Right atrium auricular region (tissue), 2 donors: Measurements from ENCODE around the gene SKIC2. TPM values are rescaled to one million over a fixed set of nuclear protein-coding genes. Genes with fewer than 3 reads are reported as not detected.

Source experiments
- DNase-seq: peaks from one replicate; pipeline ENCODE4 v3.0.0-alpha.2; 2019; ENCODE audit warnings: low spot score
- H3K27ac ChIP-seq, 2 donors: fragments of 200-600 bp; sonication (generic); 1 replicate in 1 of 2; 2 replicates in 1 of 2; pipeline ENCODE4 v1.5.1; 2016 to 2019
- H3K27me3 ChIP-seq, 2 donors: fragments of 200-600 bp; sonication (generic); one replicate each; pipeline versions ENCODE4 v1.5.1 to v1.6.0; 2017 to 2019
- H3K36me3 ChIP-seq: fragments of 200-600 bp; sonication (generic); one replicate; pipeline ENCODE4 v1.5.1; 2016
- H3K4me1 ChIP-seq, 2 donors: fragments of 200-600 bp; sonication (generic); one replicate each; pipeline versions ENCODE4 v1.5.1 to v1.6.0; 2017 to 2019
- H3K4me3 ChIP-seq, 2 donors: fragments of 200-600 bp; sonication (generic); 1 replicate in 1 of 2; 2 replicates in 1 of 2; pipeline ENCODE4 v1.5.1; 2017 to 2019; ENCODE audit warnings: mild to moderate bottlenecking in 1 of 2, moderate library complexity in 1 of 2
- H3K9me3 ChIP-seq, 2 donors: fragments of 200-600 bp; sonication (generic); one replicate each; pipeline ENCODE4 v1.5.1; 2019
- CTCF ChIP-seq, 2 donors: fragments of 200-600 bp; sonication (generic); IDR thresholded peaks; one replicate each; pipeline ENCODE4 v1.5.1; 2019; ENCODE audit warnings: antibody characterized with exemption in 2 of 2
- total RNA-seq, 2 donors: library from RNA; depleted of rRNA; stranded (reverse); fragments of >200 nt; gene quantifications; one replicate each; pipeline ENCODE4 v1.1.0, GENCODE V29; 2016

Gene SKIC2
- total RNA-seq, 2 donors from 2014 or later: 18.7 to 31.6 TPM

GRCh38 chr6:31918069-31918720 lies 40.8 kb upstream of the SKIC2 start:
- no peak for TF ChIP-seq CTCF (IDR thresholded peaks at IDR 0.05)
- Histone ChIP-seq H3K9me3 (no peaks in the 10 kb centered on the region), H3K36me3 (no peaks in the 10 kb centered on the region), H3K27ac (no peak overlapping the region), H3K4me3 (no peak overlapping the region), H3K27me3 (no peaks in the 10 kb centered on the region), H3K4me1 (no peaks in the 10 kb centered on the region)
- no peak for DNase-seq

DNA sequence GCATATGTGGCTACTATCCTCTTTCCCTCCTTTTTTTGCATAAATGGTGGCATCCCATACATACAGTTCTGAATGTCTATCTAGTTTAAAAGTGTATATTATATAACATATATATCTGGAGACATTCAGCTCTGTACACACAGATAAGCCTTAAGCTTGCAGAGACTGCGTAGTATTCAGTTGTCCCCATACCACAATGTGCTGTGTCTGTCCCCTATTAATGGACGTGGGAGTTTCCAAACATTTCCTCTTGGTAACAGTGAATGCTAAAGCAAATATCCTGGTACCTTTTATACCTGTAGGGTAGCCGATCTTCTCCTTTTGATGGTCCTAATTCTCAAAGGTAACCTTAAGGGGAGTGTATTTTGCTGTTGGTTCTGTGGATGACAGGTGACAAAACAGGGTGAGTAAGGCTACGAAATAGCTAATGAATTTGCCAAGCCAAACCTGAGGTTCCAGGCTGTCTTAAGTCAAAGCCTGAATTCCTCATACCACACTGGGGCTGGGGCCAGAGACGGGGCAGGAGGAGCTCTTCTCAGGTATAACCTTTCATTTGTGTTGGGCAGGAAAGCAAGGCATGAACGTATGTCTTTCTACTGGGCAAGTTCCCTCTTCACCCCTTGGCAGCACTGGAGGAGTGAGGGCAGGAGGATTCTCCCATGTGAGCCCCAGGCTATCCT lies 39.2 kb upstream of the SKIC2 start:
- no peak overlapping the region for H3K27ac ChIP-seq
- H3K27me3 ChIP-seq: no peaks in the 10 kb centered on the region
- DNase-seq: no peak
- H3K4me3 ChIP-seq: no peak overlapping the region
- H3K9me3 ChIP-seq: no peaks in the 10 kb centered on the region
- TF ChIP-seq CTCF (IDR thresholded peaks at IDR 0.05): no peak
- H3K36me3 ChIP-seq: no peaks in the 10 kb centered on the region
- H3K4me1 ChIP-seq: no peaks in the 10 kb centered on the region

- Histone ChIP-seq H3K4me3 (no peak overlapping the region), H3K27ac (no peak overlapping the region), H3K9me3 (no peaks in the 10 kb centered on the region), H3K27me3 (no peaks in the 10 kb centered on the region), H3K4me1 (no peaks in the 10 kb centered on the region), H3K36me3 (no peaks in the 10 kb centered on the region)
- no peak for DNase-seq
- no peak for TF ChIP-seq CTCF (IDR thresholded peaks at IDR 0.05)
Observed at GRCh38 chr6:31920811-31921210, 38.2 kb upstream of the SKIC2 start.

DNA sequence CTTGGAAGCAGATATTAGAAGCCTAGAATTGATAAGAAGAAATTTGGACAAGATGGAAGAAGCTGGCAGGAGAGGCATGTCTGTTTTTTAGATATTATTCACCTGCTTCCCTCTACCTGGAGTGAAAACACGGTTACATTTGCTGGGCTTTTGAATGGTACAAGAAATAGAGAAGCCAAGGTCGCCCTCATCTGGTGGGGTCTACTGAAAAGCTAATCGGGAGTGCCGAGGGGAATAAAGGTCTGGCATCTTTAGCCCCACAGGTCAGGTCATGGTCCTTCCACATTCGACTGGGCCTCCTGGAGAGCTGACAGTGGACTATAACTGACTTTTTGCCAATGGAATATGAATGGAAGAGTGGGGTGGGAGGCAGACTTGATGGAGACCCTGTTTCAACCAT lies 36.0 kb upstream of the SKIC2 start:
- Histone ChIP-seq H3K4me3 (no peak overlapping the region), H3K27ac (no peak overlapping the region), H3K27me3 (no peaks in the 10 kb centered on the region), H3K4me1 (no peaks in the 10 kb centered on the region), H3K9me3 (no peaks in the 10 kb centered on the region), H3K36me3 (no peaks in the 10 kb centered on the region)
- no peak for TF ChIP-seq CTCF (IDR thresholded peaks at IDR 0.05)
- no peak for DNase-seq

GRCh38 chr6:31927242-31927862 lies 31.6 kb upstream of the SKIC2 start, which contains the start of gene C2:
TSS of gene C2 (plus strand) at chr6:31927717. CDS start at chr6:31927753, 36 bp downstream.
- no peaks in the 10 kb centered on the region for H3K4me1 ChIP-seq
- H3K27ac ChIP-seq: no peak within 1 kb of the TSS
- no peaks in the 10 kb centered on the region for H3K36me3 ChIP-seq
- TF ChIP-seq CTCF (IDR thresholded peaks at IDR 0.05): no peak
- DNase-seq: no peak
- no peaks in the 10 kb centered on the region for H3K9me3 ChIP-seq
- H3K4me3 ChIP-seq: peak within 1 kb of the TSS in 1 of 2 donors; percentile 16
- no peaks in the 10 kb centered on the region for H3K27me3 ChIP-seq
